ENCODE results near the gene PLA2R1. TPM values are rescaled to one million over a fixed set of nuclear protein-coding genes. Genes with fewer than 3 reads are reported as not detected.

PLA2R1 gene
- polyA plus RNA-seq, 1 experiment = 2.0 TPM

DNA sequence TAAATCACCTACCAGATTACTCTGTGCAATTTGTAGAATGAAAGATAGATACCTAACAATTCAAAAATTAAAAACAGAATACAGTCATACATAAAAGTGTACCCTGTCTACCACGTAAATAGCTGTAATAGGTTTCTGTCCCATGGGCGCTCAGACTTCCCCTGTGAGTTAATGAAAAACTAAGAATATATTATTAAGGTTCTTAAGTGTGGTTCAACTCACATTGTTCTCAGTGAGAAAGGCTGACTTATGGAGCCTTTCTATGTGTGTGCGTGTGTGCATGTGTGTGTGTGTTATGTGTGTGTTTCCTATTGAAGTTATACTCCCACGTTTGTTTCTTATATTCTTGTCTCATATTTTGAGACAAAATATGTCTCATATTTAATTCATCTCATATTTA lies 149.8 kb downstream of the PLA2R1 start:
- POLR2A ChIA-PET = no interaction called here
- Histone ChIP-seq H3K27me3 (ENCODE audit: control insufficient read depth, insufficient read depth, low read length) (peaks cover 19% of the 10 kb centered on the region), H3K27ac (ENCODE audit: low read depth, low read length) (no peak overlapping the region), H3K9me3 (ENCODE audit: control insufficient read depth, insufficient read depth, low read length) (no peaks in the 10 kb centered on the region), H3K4me3 (ENCODE audit: low read depth, low read length) (no peak overlapping the region)
- no peak for DNase-seq (ENCODE audit: low read depth, low spot score)
- CTCF ChIA-PET = no interaction called here
- TF ChIP-seq, protein P1, sequence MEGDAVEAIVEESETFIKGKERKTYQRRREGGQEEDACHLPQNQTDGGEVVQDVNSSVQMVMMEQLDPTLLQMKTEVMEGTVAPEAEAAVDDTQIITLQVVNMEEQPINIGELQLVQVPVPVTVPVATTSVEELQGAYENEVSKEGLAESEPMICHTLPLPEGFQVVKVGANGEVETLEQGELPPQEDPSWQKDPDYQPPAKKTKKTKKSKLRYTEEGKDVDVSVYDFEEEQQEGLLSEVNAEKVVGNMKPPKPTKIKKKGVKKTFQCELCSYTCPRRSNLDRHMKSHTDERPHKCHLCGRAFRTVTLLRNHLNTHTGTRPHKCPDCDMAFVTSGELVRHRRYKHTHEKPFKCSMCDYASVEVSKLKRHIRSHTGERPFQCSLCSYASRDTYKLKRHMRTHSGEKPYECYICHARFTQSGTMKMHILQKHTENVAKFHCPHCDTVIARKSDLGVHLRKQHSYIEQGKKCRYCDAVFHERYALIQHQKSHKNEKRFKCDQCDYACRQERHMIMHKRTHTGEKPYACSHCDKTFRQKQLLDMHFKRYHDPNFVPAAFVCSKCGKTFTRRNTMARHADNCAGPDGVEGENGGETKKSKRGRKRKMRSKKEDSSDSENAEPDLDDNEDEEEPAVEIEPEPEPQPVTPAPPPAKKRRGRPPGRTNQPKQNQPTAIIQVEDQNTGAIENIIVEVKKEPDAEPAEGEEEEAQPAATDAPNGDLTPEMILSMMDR (IDR thresholded peaks at IDR 0.05; ENCODE audit: low read depth, low read length) = no peak

DNA sequence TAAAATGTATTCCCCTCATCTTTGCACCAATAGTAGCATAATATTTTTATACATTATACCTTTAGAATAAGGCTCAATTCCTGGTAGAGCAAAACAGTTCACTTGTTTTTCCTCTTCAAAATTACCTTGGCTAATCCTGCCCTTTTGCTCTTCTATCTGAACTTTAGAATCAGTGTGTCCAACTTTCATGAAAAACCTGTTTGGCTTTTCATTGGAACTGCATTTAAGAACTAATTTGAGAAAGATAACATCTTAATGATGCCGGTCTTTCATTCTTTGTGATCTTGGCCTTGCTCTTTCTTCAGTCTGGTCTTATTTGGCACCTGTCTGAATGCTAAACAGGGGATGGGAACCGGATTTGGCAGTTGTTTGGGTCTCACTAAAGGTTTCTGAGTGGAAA lies 151.5 kb downstream of the PLA2R1 start:
- Histone ChIP-seq H3K27ac (ENCODE audit: low read depth, low read length) (no peak overlapping the region), H3K9me3 (ENCODE audit: control insufficient read depth, insufficient read depth, low read length) (no peaks in the 10 kb centered on the region), H3K27me3 (ENCODE audit: control insufficient read depth, insufficient read depth, low read length) (peaks cover 19% of the 10 kb centered on the region), H3K4me3 (ENCODE audit: low read depth, low read length) (no peak overlapping the region)
- ChIA-PET CTCF (no interaction called here), POLR2A (no interaction called here)
- DNase-seq (ENCODE audit: low read depth, low spot score) = no peak
- TF ChIP-seq, protein P1 (IDR thresholded peaks at IDR 0.05; ENCODE audit: low read depth, low read length) = no peak

DNA sequence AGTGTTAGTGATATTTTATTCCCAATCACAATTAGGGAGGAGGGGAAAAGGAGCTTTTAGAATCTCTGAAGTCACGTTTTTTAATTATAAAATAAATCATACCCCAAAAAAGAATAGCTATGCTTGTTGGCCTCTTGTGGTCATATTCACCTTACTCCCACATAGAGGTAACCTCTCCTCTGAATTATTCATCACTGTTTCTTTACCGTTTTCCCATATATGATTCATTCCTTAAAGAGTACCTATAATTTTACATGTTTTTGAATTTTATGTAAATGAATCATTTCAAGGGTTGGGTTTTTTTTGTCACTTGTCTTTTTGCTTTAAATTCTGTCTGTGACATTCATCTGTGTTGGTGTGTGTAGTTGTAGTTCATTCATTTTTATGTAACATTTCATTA lies 153.8 kb downstream of the PLA2R1 start:
- POLR2A ChIA-PET = no interaction called here

DNA sequence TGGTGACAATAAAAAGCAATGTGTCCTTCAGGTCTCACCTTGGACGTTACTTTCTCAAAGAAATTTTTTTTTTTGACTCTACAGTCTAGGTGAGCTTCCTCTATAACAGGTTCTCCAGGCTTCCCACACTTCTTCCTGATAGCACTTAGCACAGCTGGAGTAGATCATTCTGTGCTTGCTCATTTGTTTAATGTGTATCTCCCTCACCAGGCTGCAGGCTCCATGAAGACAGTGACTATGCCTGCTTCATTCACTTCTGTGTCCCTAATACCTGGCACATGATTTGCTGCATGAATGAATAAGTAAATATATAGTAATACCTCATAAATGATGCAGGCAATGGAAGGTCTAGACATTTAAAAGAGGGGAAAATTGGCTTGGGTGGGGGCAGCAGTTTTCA lies 154.5 kb downstream of the PLA2R1 start:
- no peak overlapping the region for H3K27ac ChIP-seq (ENCODE audit: low read depth, low read length)
- H3K27me3 ChIP-seq (ENCODE audit: control insufficient read depth, insufficient read depth, low read length) = peaks cover 40% of the 10 kb centered on the region
- peaks cover 11% of the 10 kb centered on the region; the same call in 1 of the 2 replicates for H3K9me3 ChIP-seq (ENCODE audit: control insufficient read depth, insufficient read depth, low read length)
- no peak overlapping the region for H3K4me3 ChIP-seq (ENCODE audit: low read depth, low read length)
- ChIA-PET POLR2A (no interaction called here), CTCF (interaction anchor here (1.4 kb wide), 1 partner anchor 13 kb away, joined by 3 read pairs; no protein-coding TSS in a partner anchor)
- TF ChIP-seq, protein P1 (IDR thresholded peaks at IDR 0.05; ENCODE audit: low read depth, low read length) = no peak
- DNase-seq (ENCODE audit: low read depth, low spot score) = no peak

More for the DNA sequence above, 153.8 kb downstream of the PLA2R1 start:
- no peak overlapping the region for H3K4me3 ChIP-seq (ENCODE audit: low read depth, low read length)
- DNase-seq (ENCODE audit: low read depth, low spot score) = no peak
- H3K27me3 ChIP-seq (ENCODE audit: control insufficient read depth, insufficient read depth, low read length) = peaks cover 37% of the 10 kb centered on the region
- CTCF ChIA-PET = interaction anchor here (1.4 kb wide), 1 partner anchor 12 kb away, joined by 3 read pairs; no protein-coding TSS in a partner anchor
- TF ChIP-seq, protein P1 (IDR thresholded peaks at IDR 0.05; ENCODE audit: low read depth, low read length) = no peak
- no peak overlapping the region for H3K27ac ChIP-seq (ENCODE audit: low read depth, low read length)
- H3K9me3 ChIP-seq (ENCODE audit: control insufficient read depth, insufficient read depth, low read length) = peaks cover 11% of the 10 kb centered on the region; the same call in 1 of the 2 replicates

DNA sequence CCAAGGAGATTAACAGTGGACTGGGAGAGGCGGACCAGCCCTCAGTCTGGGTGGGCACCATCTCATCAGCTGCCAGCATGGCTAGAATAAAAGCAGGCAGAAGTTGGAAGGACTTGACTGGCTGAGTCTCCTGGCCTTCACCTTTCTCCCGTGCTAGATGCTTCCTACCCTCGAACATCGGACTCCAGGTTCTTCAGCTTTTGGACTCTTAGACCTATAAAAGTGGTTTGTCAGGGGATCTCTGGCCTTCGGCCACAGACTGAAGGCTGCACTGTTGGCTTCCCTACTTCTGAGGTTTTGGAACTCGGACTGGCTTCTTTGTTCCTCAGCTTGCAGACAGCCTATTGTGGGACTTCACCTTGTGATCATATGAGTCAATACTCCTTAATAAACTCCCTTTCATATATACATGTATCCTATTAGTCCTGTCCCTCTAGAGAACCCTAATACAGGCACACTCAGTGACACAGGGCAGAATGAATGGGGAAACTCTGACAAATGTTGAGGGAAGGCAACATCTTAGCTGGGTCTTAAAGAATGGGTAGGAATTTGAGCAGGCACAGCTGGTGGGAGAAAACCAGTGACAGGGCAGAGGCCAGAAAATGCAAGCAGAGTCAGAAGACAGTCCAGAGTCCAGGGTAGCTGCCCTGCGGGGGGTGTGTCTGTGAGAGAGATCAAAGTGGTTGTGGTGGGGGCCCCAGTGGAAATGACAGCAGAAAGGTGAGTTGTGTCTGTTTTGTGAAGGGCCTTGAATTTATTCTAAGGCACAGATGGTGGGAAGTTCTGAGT lies 156.3 kb downstream of the PLA2R1 start:
- ChIA-PET POLR2A (no interaction called here), CTCF (interaction anchor here (1.0 kb wide), 1 partner anchor 34 kb away, joined by 3 read pairs; no protein-coding TSS in a partner anchor)
- Histone ChIP-seq H3K27ac (ENCODE audit: low read depth, low read length) (no peak overlapping the region), H3K4me3 (ENCODE audit: low read depth, low read length) (no peak overlapping the region), H3K9me3 (ENCODE audit: control insufficient read depth, insufficient read depth, low read length) (peaks cover 11% of the 10 kb centered on the region; the same call in 1 of the 2 replicates), H3K27me3 (ENCODE audit: control insufficient read depth, insufficient read depth, low read length) (peaks cover 39% of the 10 kb centered on the region)
- TF ChIP-seq, protein P1 (IDR thresholded peaks at IDR 0.05; ENCODE audit: low read depth, low read length) = no peak
- no peak for DNase-seq (ENCODE audit: low read depth, low spot score)
